ENCODE measurements around the gene EPHB2. TPM values are rescaled to one million over a fixed set of nuclear protein-coding genes. Genes with fewer than 3 reads are reported as not detected.

Gene EPHB2
- total and polyA plus RNA-seq, 2 experiments from 2014 or later, result 1.0 to 5.1 TPM

DNA sequence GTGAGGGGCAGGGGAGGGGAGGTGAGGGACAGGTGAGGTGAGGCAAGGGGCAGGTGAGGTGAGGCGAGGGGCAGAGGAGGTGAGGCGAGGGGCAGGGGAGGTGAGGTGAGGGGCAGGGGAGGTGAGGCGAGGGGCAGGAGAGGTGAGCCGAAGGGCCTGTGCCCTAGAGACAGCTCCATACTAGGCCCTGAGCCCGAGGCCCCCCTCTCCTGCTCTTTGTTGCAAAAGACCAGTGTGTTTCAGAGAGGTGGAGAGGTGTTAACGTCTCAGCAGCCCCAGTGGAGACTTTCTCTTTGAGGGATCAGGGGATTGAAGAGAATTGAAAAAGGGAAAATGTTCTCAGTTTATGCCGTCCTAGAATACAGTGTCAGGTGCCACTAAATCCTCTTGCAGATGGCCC is 44.2 kb downstream of the EPHB2 start:
- H3K9ac ChIP-seq, result no peak overlapping the region
- no peaks in the 10 kb centered on the region for H3K27me3 ChIP-seq (replicated peaks; ENCODE audit: insufficient read depth)
- H2AFZ ChIP-seq, result no peak overlapping the region
- no peak overlapping the region for H3K4me2 ChIP-seq (ENCODE audit: unreplicated experiment)
- in situ Hi-C loops (cut with MboI), result no loop called here
- no peaks in the 10 kb centered on the region for H3K36me3 ChIP-seq (ENCODE audit: low read depth)
- H3K9me2 ChIP-seq (ENCODE audit: insufficient read depth), result no peaks in the 10 kb centered on the region
- peaks cover 23% of the 10 kb centered on the region for H3F3A ChIP-seq (ENCODE audit: insufficient read depth)
- H3K9me3 ChIP-seq (ENCODE audit: low read depth), result no peaks in the 10 kb centered on the region
- H3K4me3 ChIP-seq, result no peak overlapping the region
- DNase-seq, result no peak
- no peak overlapping the region for H3K27ac ChIP-seq
- 77% methylated on average over 3 to 7 of the region's 7 CpGs for WGBS, 2 experiments (ENCODE audit: low coverage in 1 of 2, low lambda C conversion rate in 2 of 2, missing lambda C conversion rate in 2 of 2)
- TF ChIP-seq EZH2 (IDR thresholded peaks at IDR 0.05; ENCODE audit: insufficient read depth, poor library complexity, severe bottlenecking) (no peak), EZH2phosphoT487 (IDR thresholded peaks at IDR 0.05; ENCODE audit: insufficient read depth, low read depth) (no peak)
- no peaks in the 10 kb centered on the region for H4K20me1 ChIP-seq (ENCODE audit: insufficient read depth)
- H3K4me1 ChIP-seq (ENCODE audit: insufficient read depth), result peaks cover 27% of the 10 kb centered on the region
- H3K79me2 ChIP-seq (ENCODE audit: insufficient read depth), result no peaks in the 10 kb centered on the region

- H3K27me3 ChIP-seq (replicated peaks; ENCODE audit: insufficient read depth), result no peaks in the 10 kb centered on the region
- peaks cover 17% of the 10 kb centered on the region for H3F3A ChIP-seq (ENCODE audit: insufficient read depth)
- no peak overlapping the region for H3K27ac ChIP-seq
- H3K9me3 ChIP-seq (ENCODE audit: low read depth), result no peaks in the 10 kb centered on the region
- no peak overlapping the region for H3K4me2 ChIP-seq (ENCODE audit: unreplicated experiment)
- peak; percentile 26 for DNase-seq
- WGBS, 2 experiments (ENCODE audit: low coverage in 1 of 2, low lambda C conversion rate in 2 of 2, missing lambda C conversion rate in 2 of 2), result 77 to 78% methylated on average over 5 of the region's 5 CpGs
- no peak overlapping the region for H3K4me3 ChIP-seq
- in situ Hi-C loops (cut with MboI), result no loop called here
- no peaks in the 10 kb centered on the region for H3K36me3 ChIP-seq (ENCODE audit: low read depth)
- H3K9me2 ChIP-seq (ENCODE audit: insufficient read depth), result no peaks in the 10 kb centered on the region
- no peak for TF ChIP-seq EZH2phosphoT487 (IDR thresholded peaks at IDR 0.05; ENCODE audit: insufficient read depth, low read depth)
- no peak for TF ChIP-seq EZH2 (IDR thresholded peaks at IDR 0.05; ENCODE audit: insufficient read depth, poor library complexity, severe bottlenecking)
- H3K79me2 ChIP-seq (ENCODE audit: insufficient read depth), result no peaks in the 10 kb centered on the region
- peaks cover 20% of the 10 kb centered on the region for H3K4me1 ChIP-seq (ENCODE audit: insufficient read depth)
- H2AFZ ChIP-seq, result no peak overlapping the region
- H4K20me1 ChIP-seq (ENCODE audit: insufficient read depth), result no peaks in the 10 kb centered on the region
- no peak overlapping the region for H3K9ac ChIP-seq
Measured at GRCh38 chr1:22755641-22756040, 45.0 kb downstream of the EPHB2 start.

- WGBS, 2 experiments (ENCODE audit: low coverage in 1 of 2, low lambda C conversion rate in 2 of 2, missing lambda C conversion rate in 2 of 2), result 92 to 100% methylated on average over 8 to 25 of the region's 25 CpGs
- Histone ChIP-seq H3K27me3 (replicated peaks; ENCODE audit: insufficient read depth) (no peaks in the 10 kb centered on the region), H3K27ac (no peak overlapping the region), H3K9me3 (ENCODE audit: low read depth) (no peaks in the 10 kb centered on the region), H3K4me3 (no peak overlapping the region), H3K79me2 (ENCODE audit: insufficient read depth) (no peaks in the 10 kb centered on the region), H3K4me1 (ENCODE audit: insufficient read depth) (peaks cover 15% of the 10 kb centered on the region), H3F3A (ENCODE audit: insufficient read depth) (peaks cover 12% of the 10 kb centered on the region), H2AFZ (no peak overlapping the region), H3K36me3 (ENCODE audit: low read depth) (no peaks in the 10 kb centered on the region), H3K9me2 (ENCODE audit: insufficient read depth) (no peaks in the 10 kb centered on the region), H4K20me1 (ENCODE audit: insufficient read depth) (no peaks in the 10 kb centered on the region), H3K4me2 (ENCODE audit: unreplicated experiment) (no peak overlapping the region), H3K9ac (no peak overlapping the region)
- TF ChIP-seq EZH2phosphoT487 (IDR thresholded peaks at IDR 0.05; ENCODE audit: insufficient read depth, low read depth) (no peak), EZH2 (IDR thresholded peaks at IDR 0.05; ENCODE audit: insufficient read depth, poor library complexity, severe bottlenecking) (no peak)
- in situ Hi-C loops (cut with MboI), result no loop called here
- no peak for DNase-seq
Measured at GRCh38 chr1:22756125-22756735, 45.6 kb downstream of the EPHB2 start.

DNA sequence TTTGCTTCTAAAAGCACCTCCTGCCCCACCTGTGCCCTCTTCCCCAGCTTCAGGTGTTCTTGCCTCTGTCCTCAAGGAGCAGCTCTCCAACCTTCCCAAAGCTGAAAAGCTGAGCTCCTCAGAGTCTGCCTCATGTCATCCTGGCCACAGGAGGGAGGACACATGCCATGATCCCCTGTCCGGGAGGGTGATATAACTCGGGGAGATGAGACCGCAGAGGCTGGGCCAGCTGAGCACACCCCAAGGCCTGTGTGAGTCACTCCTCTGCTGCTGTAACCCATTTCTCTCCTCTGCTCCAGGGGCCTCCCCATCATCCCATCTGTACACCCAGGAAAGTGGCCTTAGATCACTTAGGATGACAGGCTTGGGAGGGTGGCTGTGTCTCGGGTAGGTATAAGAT is 49.8 kb downstream of the EPHB2 start:
- Histone ChIP-seq H3K36me3 (ENCODE audit: low read depth) (no peaks in the 10 kb centered on the region), H3F3A (ENCODE audit: insufficient read depth) (no peaks in the 10 kb centered on the region), H3K27me3 (replicated peaks; ENCODE audit: insufficient read depth) (no peaks in the 10 kb centered on the region), H3K9ac (no peak overlapping the region), H4K20me1 (ENCODE audit: insufficient read depth) (no peaks in the 10 kb centered on the region), H3K4me2 (ENCODE audit: unreplicated experiment) (no peak overlapping the region), H3K9me2 (ENCODE audit: insufficient read depth) (no peaks in the 10 kb centered on the region), H3K79me2 (ENCODE audit: insufficient read depth) (no peaks in the 10 kb centered on the region), H3K27ac (no peak overlapping the region), H3K9me3 (ENCODE audit: low read depth) (no peaks in the 10 kb centered on the region), H3K4me1 (ENCODE audit: insufficient read depth) (no peaks in the 10 kb centered on the region), H2AFZ (no peak overlapping the region), H3K4me3 (no peak overlapping the region)
- 33 to 35% methylated on average over 4 of the region's 4 CpGs for WGBS, 2 experiments (ENCODE audit: low coverage in 1 of 2, low lambda C conversion rate in 2 of 2, missing lambda C conversion rate in 2 of 2)
- peak; percentile 76 for DNase-seq
- no peak for TF ChIP-seq EZH2phosphoT487 (IDR thresholded peaks at IDR 0.05; ENCODE audit: insufficient read depth, low read depth)
- no peak for TF ChIP-seq EZH2 (IDR thresholded peaks at IDR 0.05; ENCODE audit: insufficient read depth, poor library complexity, severe bottlenecking)
- in situ Hi-C loops (cut with MboI), result no loop called here

All from GM23248 (cell line).